H1 (cell line): ENCODE measurements around the gene TMEM17. TPM values are rescaled to one million over a fixed set of nuclear protein-coding genes. Genes with fewer than 3 reads are reported as not detected.
"Not testable (repeated sequence)": the region's sequence is repeated elsewhere in the genome, so short reads cannot be mapped to it uniquely, and the experiment has no call there.

Source experiments
- CTCF ChIA-PET: fragments of 300-600 bp; sonication (Branson Sonifier 250); formaldehyde crosslinking; loops from one replicate; lab custom pipeline; 2021; ENCODE audit not compliant: partially characterized antibody; lab: Charles Lee
- POLR2A ChIA-PET: fragments of 300-600 bp; sonication (Branson Sonifier 250); formaldehyde crosslinking; loops from one replicate; lab custom pipeline; 2021; ENCODE audit warnings: inconsistent platforms; ENCODE audit not compliant: partially characterized antibody; lab: Charles Lee
- DNase-seq, 2 experiments: peaks; one replicate each; pipeline versions ENCODE4 v3.0.0 to v3.0.0-alpha.2; 2010 to 2022; ENCODE audit warnings: low spot score in 2 of 2, low read depth in 1 of 2, mixed read lengths in 1 of 2
- FAIRE-seq: peaks from 2 replicates; lab custom pipeline; 2011; peaks lifted over from hg19 to GRCh38; lab: Jason Lieb, UNC
- H2AFZ ChIP-seq: 2 replicates; pipeline ENCODE4 v1.8.1; 2012; ENCODE audit warnings: low read length, inconsistent platforms
- H2AK5ac ChIP-seq: 2 replicates; pipeline ENCODE4 v1.6.1; 2013; ENCODE audit warnings: low read depth, low read length
- H2BK120ac ChIP-seq: replicated peaks from 2 replicates; pipeline ENCODE3; 2013; ENCODE audit warnings: low read depth, low read length, inconsistent platforms
- H2BK12ac ChIP-seq: 2 replicates; pipeline ENCODE4 v1.6.1; 2013; ENCODE audit warnings: low read depth, low read length
- H2BK15ac ChIP-seq: 2 replicates; pipeline ENCODE4 v1.6.1; 2013; ENCODE audit warnings: low read length
- H2BK20ac ChIP-seq: 2 replicates; pipeline ENCODE4 v1.6.1; 2013; ENCODE audit warnings: low read length
- H2BK5ac ChIP-seq: 2 replicates; pipeline ENCODE4 v1.6.1; 2013; ENCODE audit warnings: low read depth, low read length
- H3K14ac ChIP-seq: 2 replicates; pipeline ENCODE4 v1.6.1; 2013; ENCODE audit warnings: inconsistent platforms; ENCODE audit not compliant: insufficient read length
- H3K18ac ChIP-seq: 2 replicates; pipeline ENCODE4 v1.6.1; 2013; ENCODE audit warnings: low read length; ENCODE audit errors: extremely low read depth
- H3K23ac ChIP-seq: 2 replicates; pipeline ENCODE4 v1.6.1; 2013; ENCODE audit warnings: inconsistent platforms; ENCODE audit not compliant: insufficient read length
- H3K23me2 ChIP-seq: 2 replicates; pipeline ENCODE4 v1.6.1; 2013; ENCODE audit warnings: low read depth, low read length
- H3K27ac ChIP-seq: 2 replicates; pipeline ENCODE4 v1.6.1; 2011; ENCODE audit warnings: low read depth, low read length, inconsistent platforms
- H3K27me3 ChIP-seq, 4 experiments: replicated peaks in 1 of 4; 1 replicate in 1 of 4; 2 replicates in 3 of 4; pipeline versions ENCODE4 v1.6.1 to v1.8.1; 2011 to 2013; ENCODE audit warnings: low read length in 3 of 4, mild to moderate bottlenecking in 3 of 4, inconsistent platforms in 2 of 4, mixed read lengths in 2 of 4, moderate library complexity in 1 of 4; ENCODE audit not compliant: control insufficient read depth in 3 of 4, insufficient read depth in 3 of 4; ENCODE audit errors: extremely low read depth in 1 of 4
- H3K36me3 ChIP-seq, 4 experiments: 2 replicates each; pipeline versions ENCODE4 v1.6.1 to v1.8.1; 2011 to 2013; ENCODE audit warnings: mild to moderate bottlenecking in 4 of 4, low read length in 3 of 4, moderate library complexity in 2 of 4, control low read depth in 1 of 4, inconsistent platforms in 1 of 4; ENCODE audit not compliant: insufficient read depth in 4 of 4, control insufficient read depth in 2 of 4
- H3K4ac ChIP-seq: replicated peaks from 2 replicates; pipeline ENCODE3; 2013; ENCODE audit warnings: low read length, low read depth, mixed read lengths, inconsistent platforms; ENCODE audit not compliant: insufficient read length
- H3K4me1 ChIP-seq, 4 experiments: replicated peaks in 1 of 4; 1 replicate in 1 of 4; 2 replicates in 3 of 4; pipeline versions ENCODE4 v1.6.1 to v1.8.1; 2011 to 2013; ENCODE audit warnings: low read length in 3 of 4, inconsistent platforms in 2 of 4, mixed read lengths in 1 of 4; ENCODE audit not compliant: insufficient read depth in 4 of 4, control insufficient read depth in 3 of 4
- H3K4me2 ChIP-seq, 2 experiments: 2 replicates each; pipeline versions ENCODE4 v1.6.1 to v1.8.1; 2011 to 2013; ENCODE audit warnings: low read depth in 2 of 2, low read length in 2 of 2, control low read depth in 1 of 2, inconsistent platforms in 1 of 2, mild to moderate bottlenecking in 1 of 2; ENCODE audit not compliant: insufficient read depth in 1 of 2
- H3K4me3 ChIP-seq, 4 experiments: fragments of 200-600, 300-600 bp in 1 of 4; sonication (generic), shearing (Covaris generic), sonication (Bioruptor Twin) in 1 of 4; 2 replicates each; pipeline versions ENCODE4 v1.5.1 to v1.8.1; 2011 to 2016; ENCODE audit warnings: low read length in 4 of 4, low read depth in 3 of 4, control low read depth in 2 of 4, inconsistent platforms in 2 of 4, mild to moderate bottlenecking in 2 of 4, mixed read lengths in 1 of 4, moderate library complexity in 1 of 4; ENCODE audit not compliant: insufficient read depth in 2 of 4; ENCODE audit errors: extremely low read depth in 1 of 4
- H3K56ac ChIP-seq: replicated peaks from 2 replicates; pipeline ENCODE3; 2013; ENCODE audit warnings: low read depth, mild to moderate bottlenecking, mixed read lengths, low read length, inconsistent platforms; ENCODE audit not compliant: insufficient read length
- H3K79me1 ChIP-seq: 2 replicates; pipeline ENCODE4 v1.6.1; 2013; ENCODE audit warnings: low read depth, low read length, control low read depth
- H3K79me2 ChIP-seq, 2 experiments: 2 replicates each; pipeline versions ENCODE4 v1.6.1 to v1.8.1; 2012 to 2013; ENCODE audit warnings: low read length in 2 of 2, mild to moderate bottlenecking in 2 of 2, inconsistent platforms in 1 of 2; ENCODE audit not compliant: insufficient read depth in 2 of 2, control insufficient read depth in 1 of 2
- H3K9ac ChIP-seq, 4 experiments: replicated peaks in 1 of 4; 1 replicate in 1 of 4; 2 replicates in 3 of 4; pipeline versions ENCODE4 v1.6.1 to v1.8.1; 2011 to 2013; ENCODE audit warnings: low read depth in 3 of 4, low read length in 3 of 4, control low read depth in 2 of 4, mild to moderate bottlenecking in 2 of 4, moderate library complexity in 2 of 4, inconsistent platforms in 1 of 4; ENCODE audit errors: extremely low read depth in 1 of 4
- H3K9me3 ChIP-seq, 2 experiments: 2 replicates each; pipeline versions ENCODE4 v1.6.1 to v1.8.1; 2012 to 2013; ENCODE audit warnings: mild to moderate bottlenecking in 2 of 2, moderate library complexity in 2 of 2, control low read depth in 1 of 2, inconsistent platforms in 1 of 2, low read depth in 1 of 2, low read length in 1 of 2, mixed read lengths in 1 of 2; ENCODE audit not compliant: insufficient read depth in 2 of 2
- H4K20me1 ChIP-seq, 2 experiments: replicated peaks in 1 of 2; 2 replicates each; pipeline versions ENCODE3 to v1.8.1; 2011 to 2013; ENCODE audit warnings: inconsistent platforms in 2 of 2, low read length in 2 of 2, mild to moderate bottlenecking in 1 of 2; ENCODE audit not compliant: insufficient read depth in 2 of 2, control insufficient read depth in 1 of 2
- H4K5ac ChIP-seq: 2 replicates; pipeline ENCODE4 v1.6.1; 2013; ENCODE audit warnings: low read length, low read depth, mixed read lengths, inconsistent platforms; ENCODE audit not compliant: insufficient read length
- H4K8ac ChIP-seq: 2 replicates; pipeline ENCODE4 v1.8.0; 2013; ENCODE audit warnings: mild to moderate bottlenecking, moderate library complexity, low read length, inconsistent platforms; ENCODE audit not compliant: insufficient read depth; ENCODE audit errors: extremely low read depth
- H4K91ac ChIP-seq: replicated peaks from 2 replicates; pipeline ENCODE3; 2013; ENCODE audit warnings: low read length, mixed read lengths, inconsistent platforms; ENCODE audit not compliant: insufficient read length
- whole genome bisulfite sequencing, 2 experiments: shearing (Covaris generic) in 1 of 2; methylation state at CpG; one replicate each; pipeline versions ENCODE4 v1.1.6 to v1.1.7; 2013 to 2015; ENCODE audit warnings: low lambda C conversion rate in 2 of 2, mixed read lengths in 2 of 2, inconsistent platforms in 1 of 2, low coverage in 1 of 2, missing lambda C conversion rate in 1 of 2; ENCODE audit not compliant: insufficient replicate concordance in 2 of 2, insufficient coverage in 1 of 2, insufficient read length in 1 of 2; ENCODE audit errors: extremely low coverage in 1 of 2, missing lambda C conversion rate in 1 of 2; 5-methylcytosine and 5-hydroxymethylcytosine counted together
- polyA plus RNA-seq, 7 experiments: library from polyadenylated mRNA; depleted of rRNA in 3 of 7; stranded (reverse) in 5 of 7; unstranded in 2 of 7; fragments of >200 nt in 5 of 7; fragments of 200-250 nt in 2 of 7; gene quantifications; 1 replicate in 5 of 7; 2 replicates in 1 of 7; 4 replicates in 1 of 7; pipeline versions ENCODE4 v1.2.1 to v1.2.3, GENCODE V29; 2011 to 2013; ENCODE audit warnings: missing spikeins in 2 of 7, mixed read lengths in 2 of 7
- total RNA-seq: library from RNA; stranded (reverse); fragmentation: NEBNext Ultra II Directional; extraction: Animal tissue kit (Norgen Biotek cat#: 25700); gene quantifications from 2 replicates; pipeline ENCODE4 v1.2.1, GENCODE V29; 2021

Gene TMEM17
- total and polyA plus RNA-seq, 2 of the 8 experiments (the other 6 are each of a cell fraction or from before 2014, with no cell fraction given), result 0.69 to 1.2 TPM

DNA sequence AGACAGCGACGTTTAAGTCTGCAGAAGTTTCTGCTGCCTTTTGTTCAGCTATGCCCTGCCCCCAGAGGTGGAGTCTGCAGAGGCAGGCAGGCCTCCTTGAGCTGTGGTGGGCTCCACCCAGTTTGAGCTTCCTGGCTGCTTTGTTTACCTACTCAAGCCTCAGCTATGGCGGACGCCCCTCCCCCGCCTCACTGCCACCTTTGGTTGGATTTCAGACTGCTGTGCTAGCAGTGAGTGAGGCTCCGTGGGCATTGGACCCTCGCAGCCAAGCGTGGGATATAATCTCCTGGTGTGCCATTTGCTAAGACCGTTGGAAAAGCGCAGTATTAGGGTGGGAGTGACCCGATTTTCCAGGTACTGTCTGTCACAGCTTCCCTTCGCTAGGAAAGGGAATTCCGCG, 15.1 kb upstream of the TMEM17 start:
- H4K8ac ChIP-seq, H3K18ac ChIP-seq, H2BK20ac ChIP-seq, H3K4me1 ChIP-seq, H2BK5ac ChIP-seq, H2BK120ac ChIP-seq, H3K56ac ChIP-seq, H3K9ac ChIP-seq, H3K79me1 ChIP-seq, H4K20me1 ChIP-seq, DNase-seq, H3K23me2 ChIP-seq, H4K91ac ChIP-seq, H2AK5ac ChIP-seq, H3K79me2 ChIP-seq, H3K27ac ChIP-seq, H4K5ac ChIP-seq, H3K4me3 ChIP-seq, H3K14ac ChIP-seq, H3K23ac ChIP-seq, H2AFZ ChIP-seq, H3K4ac ChIP-seq, H2BK15ac ChIP-seq, FAIRE-seq, H3K9me3 ChIP-seq, H3K36me3 ChIP-seq, H3K27me3 ChIP-seq, H3K4me2 ChIP-seq: not testable (repeated sequence)
- H2BK12ac ChIP-seq, result 0 out of 2 replicates have a peak overlapping the region, but pooled peaks have one; percentile 17
- 85% methylated on average over 13 of the region's 14 CpGs; no CpG with 5 or more reads in 1 of the 2 experiments for WGBS, 2 experiments
- CTCF ChIA-PET, result interaction anchor here (0.9 to 1.0 kb wide), 3 partner anchors 9 to 12 kb away, joined by 3 to 4 read pairs (median 4); no protein-coding TSS in a partner anchor
- POLR2A ChIA-PET, result interaction anchor here (1.1 to 1.2 kb wide), 2 partner anchors 15 to 26 kb away, joined by 3 read pairs; partner anchors contain the start of gene TMEM17
